ENCODE measurements around the gene BAZ2B. TPM values are rescaled to one million over a fixed set of nuclear protein-coding genes. Genes with fewer than 3 reads are reported as not detected.

The BAZ2B gene
- total and polyA plus RNA-seq, 9 of the 15 experiments (the other 6 are each of a cell fraction or from before 2014, with no cell fraction given): 7.5 to 38.6 (median 19.8) TPM

DNA sequence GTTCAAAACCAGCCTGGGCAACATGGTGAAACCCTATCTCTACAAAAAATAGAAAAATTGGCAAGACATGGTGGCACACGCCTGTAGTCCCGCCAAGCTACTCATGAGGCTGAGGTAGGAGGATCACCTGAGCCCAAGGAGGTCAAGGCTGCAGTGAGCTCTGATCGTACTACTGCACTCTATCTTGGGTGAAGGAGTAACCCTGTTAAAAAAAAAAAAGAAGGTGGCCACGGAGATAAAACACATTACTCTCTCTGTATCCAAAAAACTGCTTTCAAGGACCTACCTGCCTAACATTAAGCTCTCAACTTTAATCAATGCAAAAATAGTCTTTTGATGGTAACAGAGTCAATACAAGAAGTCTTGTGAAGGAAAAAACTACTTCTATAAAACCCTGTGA is 57.3 kb downstream of the BAZ2B start:
- Histone ChIP-seq H3K9ac (ENCODE audit: insufficient read depth in 1 of 2, low read depth in 2 of 2, low read length in 2 of 2) (no peak overlapping the region), H3K9me1 (ENCODE audit: control insufficient read depth, insufficient read depth, low read length) (no peaks in the 10 kb centered on the region), H3K79me2 (ENCODE audit: control insufficient read depth, insufficient read depth, low read length) (no peaks in the 10 kb centered on the region), H3K36me3 (ENCODE audit: control insufficient read depth, insufficient read depth, low read length) (no peaks in the 10 kb centered on the region), H3K4me3 (no peak overlapping the region), H4K20me1 (replicated peaks; ENCODE audit: control insufficient read depth, insufficient read depth, low read length) (no peaks in the 10 kb centered on the region), H2AFZ (ENCODE audit: low read depth, low read length) (no peak overlapping the region), H3K4me1 (replicated peaks in 1 of 2; ENCODE audit: control insufficient read depth in 2 of 2, insufficient read depth in 2 of 2, low read length in 2 of 2) (peaks cover 0 to 1% of the 10 kb centered on the region in 2 experiments; a peak in 1 of 5 replicates), H3K27me3 (ENCODE audit: control insufficient read depth in 2 of 2, insufficient read depth in 2 of 2, low read length in 2 of 2) (no peaks in the 10 kb centered on the region), H3K27ac (ENCODE audit: extremely low read depth, low read depth, low read length) (no peak overlapping the region), H3K4me2 (ENCODE audit: insufficient read depth, low read length) (no peak overlapping the region), H3K9me3 (replicated peaks; ENCODE audit: control insufficient read depth, insufficient read depth, low read depth, low read length) (no peaks in the 10 kb centered on the region)
- in situ Hi-C loops (cut with MboI): no loop called here
- POLR2A ChIA-PET: no interaction called here
- no TSS peak for BruUV-seq (replicated peaks)
- intact Hi-C loops (cut with micrococcal nuclease): loop anchor here (5.0 kb wide), 2 partner anchors 118 to 248 kb away; no protein-coding TSS in a partner anchor
- CTCF ChIA-PET (ENCODE audit: low intra/inter-chr PET ratio): no interaction called here
- 34% methylated on average over 4 of the region's 4 CpGs for WGBS (ENCODE audit: insufficient coverage, low coverage, missing lambda C conversion rate)
- DNase-seq (ENCODE audit: extremely low read depth in 1 of 4, low spot score in 3 of 4) (peak in 1 of 4 experiments; percentile 14), FAIRE-seq (no peak), ATAC-seq (peak; percentile 58; the same call in 2 of the 3 replicates)
- TF ChIP-seq BRD4 (IDR thresholded peaks at IDR 0.05) (no peak), PURB (CRISPR knock-in tag; IDR thresholded peaks at IDR 0.05; ENCODE audit: low read depth) (no peak), CBFA2T3 (IDR thresholded peaks at IDR 0.05) (peak; percentile 46), TAL1 (IDR thresholded peaks at IDR 0.05) (peak; percentile 9; the same call in 1 of the 2 replicates), ZNF384 (IDR thresholded peaks at IDR 0.05; ENCODE audit: low read depth, low read length) (peak; percentile 52; the same call in 1 of the 2 replicates)
- TF ChIP-seq, protein P1, sequence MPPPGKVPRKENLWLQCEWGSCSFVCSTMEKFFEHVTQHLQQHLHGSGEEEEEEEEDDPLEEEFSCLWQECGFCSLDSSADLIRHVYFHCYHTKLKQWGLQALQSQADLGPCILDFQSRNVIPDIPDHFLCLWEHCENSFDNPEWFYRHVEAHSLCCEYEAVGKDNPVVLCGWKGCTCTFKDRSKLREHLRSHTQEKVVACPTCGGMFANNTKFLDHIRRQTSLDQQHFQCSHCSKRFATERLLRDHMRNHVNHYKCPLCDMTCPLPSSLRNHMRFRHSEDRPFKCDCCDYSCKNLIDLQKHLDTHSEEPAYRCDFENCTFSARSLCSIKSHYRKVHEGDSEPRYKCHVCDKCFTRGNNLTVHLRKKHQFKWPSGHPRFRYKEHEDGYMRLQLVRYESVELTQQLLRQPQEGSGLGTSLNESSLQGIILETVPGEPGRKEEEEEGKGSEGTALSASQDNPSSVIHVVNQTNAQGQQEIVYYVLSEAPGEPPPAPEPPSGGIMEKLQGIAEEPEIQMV (tag; conservative IDR thresholded peaks at IDR 0.05; ENCODE audit: low read depth): no peak

All from K562 (cell line).